ENCODE data around the gene SFMBT1. TPM values are rescaled to one million over a fixed set of nuclear protein-coding genes. Genes with fewer than 3 reads are reported as not detected.

The SFMBT1 gene, protein sequence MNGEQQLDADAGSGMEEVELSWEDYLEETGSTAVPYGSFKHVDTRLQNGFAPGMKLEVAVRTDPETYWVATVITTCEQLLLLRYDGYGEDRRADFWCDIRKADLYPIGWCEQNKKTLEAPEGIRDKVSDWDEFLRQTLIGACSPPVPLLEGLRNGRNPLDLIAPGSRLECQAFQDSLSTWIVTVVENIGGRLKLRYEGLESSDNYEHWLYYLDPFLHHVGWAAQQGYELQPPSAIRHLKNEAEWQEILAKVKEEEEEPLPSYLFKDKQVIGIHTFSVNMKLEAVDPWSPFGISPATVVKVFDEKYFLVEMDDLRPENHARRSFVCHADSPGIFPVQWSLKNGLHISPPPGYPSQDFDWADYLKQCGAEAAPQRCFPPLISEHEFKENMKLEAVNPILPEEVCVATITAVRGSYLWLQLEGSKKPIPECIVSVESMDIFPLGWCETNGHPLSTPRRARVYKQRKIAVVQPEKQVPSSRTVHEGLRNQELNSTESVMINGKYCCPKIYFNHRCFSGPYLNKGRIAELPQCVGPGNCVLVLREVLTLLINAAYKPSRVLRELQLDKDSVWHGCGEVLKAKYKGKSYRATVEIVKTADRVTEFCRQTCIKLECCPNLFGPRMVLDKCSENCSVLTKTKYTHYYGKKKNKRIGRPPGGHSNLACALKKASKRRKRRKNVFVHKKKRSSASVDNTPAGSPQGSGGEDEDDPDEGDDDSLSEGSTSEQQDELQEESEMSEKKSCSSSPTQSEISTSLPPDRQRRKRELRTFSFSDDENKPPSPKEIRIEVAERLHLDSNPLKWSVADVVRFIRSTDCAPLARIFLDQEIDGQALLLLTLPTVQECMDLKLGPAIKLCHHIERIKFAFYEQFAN
- 1 to 10 TPM; 2.3 to 3.7 TPM for polyA plus RNA-seq

DNA sequence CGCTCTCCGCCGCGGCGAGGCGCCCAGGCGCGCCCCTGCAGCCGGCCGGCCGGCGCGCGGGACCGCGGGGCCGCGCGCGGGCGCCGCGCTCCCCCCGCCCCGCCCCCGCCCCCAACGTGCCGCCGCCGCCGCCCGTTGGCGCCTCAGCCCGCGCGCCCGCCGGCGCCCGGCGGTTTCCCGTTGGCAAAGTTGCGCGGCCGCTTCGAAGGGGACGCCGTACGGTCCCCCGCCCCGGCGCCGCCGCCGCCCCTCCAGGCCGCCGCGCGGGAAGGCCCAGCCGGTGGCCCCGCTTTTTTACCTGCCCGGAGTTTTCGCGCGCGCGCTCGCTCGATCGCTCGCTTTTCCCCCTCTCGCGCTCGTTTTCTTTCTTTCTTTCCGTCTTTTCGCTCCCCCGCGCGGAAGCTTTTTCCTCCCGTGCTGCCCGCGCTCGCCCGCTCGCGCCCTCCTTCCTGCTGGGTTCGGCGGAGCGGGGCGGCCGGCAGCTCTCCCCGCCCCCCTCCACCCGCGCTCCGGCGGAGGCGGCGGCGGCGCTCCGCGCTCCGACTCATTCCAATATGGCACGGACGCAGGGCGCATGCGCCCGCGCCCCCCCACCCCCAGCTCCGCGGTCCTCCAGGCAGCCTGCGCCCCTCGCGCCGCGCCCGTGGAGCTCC, at the start of gene SFMBT1:
TSS of gene SFMBT1 (minus strand) at position 556 of the 653 bp plus-strand sequence. CDS start 76,945 bp downstream, outside the sequence.
- H3K27ac ChIP-seq (ENCODE audit: low read depth in 2 of 2, low read length in 1 of 2) = peak within 1 kb of the TSS; percentile 95 to 97

DNA sequence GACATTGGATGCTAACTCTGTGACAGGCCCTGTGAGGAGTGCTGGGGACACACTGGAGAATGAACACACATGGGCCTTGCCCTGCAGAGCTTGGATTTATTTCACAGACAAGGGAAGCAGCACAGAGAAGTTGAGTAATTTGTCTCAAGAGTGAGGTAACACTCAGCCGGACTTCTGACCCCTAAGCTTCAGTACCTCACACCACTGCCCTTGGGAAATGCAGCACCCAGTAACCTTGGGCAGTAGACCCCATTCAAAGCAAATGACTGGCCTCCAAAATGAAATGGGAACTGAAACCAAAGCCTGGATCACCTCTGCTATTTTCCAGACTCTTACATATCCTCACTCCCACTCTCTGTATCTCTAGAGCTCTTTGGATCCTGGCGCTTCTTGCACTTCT, 47.1 kb upstream of the SFMBT1 start:
- WGBS, 2 donors = 92 to 93% methylated on average over 2 of the region's 2 CpGs
- Histone ChIP-seq H3K9me3 (ENCODE audit: control insufficient read depth in 2 of 2, insufficient read depth in 1 of 2, low read depth in 1 of 2, low read length in 1 of 2) (no peaks in the 10 kb centered on the region), H3K4me1 (ENCODE audit: control insufficient read depth in 2 of 2, insufficient read depth in 2 of 2, low read length in 1 of 2) (peaks cover 0 to 10% of the 10 kb centered on the region in 2 donors), H3K27ac (ENCODE audit: low read depth in 2 of 2, low read length in 1 of 2) (no peak overlapping the region), H3K4me3 (ENCODE audit: low read depth in 1 of 2, low read length in 2 of 2) (no peak overlapping the region), H3K36me3 (ENCODE audit: control insufficient read depth in 2 of 2, insufficient read depth in 2 of 2, low read length in 1 of 2) (peaks cover 10 to 22% of the 10 kb centered on the region in 2 donors), H3K27me3 (ENCODE audit: control insufficient read depth in 1 of 2, insufficient read depth in 2 of 2, low read length in 2 of 2) (no peaks in the 10 kb centered on the region)

More for the DNA sequence above, at the start of gene SFMBT1:
- Histone ChIP-seq H3K4me3 (ENCODE audit: low read depth in 1 of 2, low read length in 2 of 2) (peak within 1 kb of the TSS; percentile 83 to 98), H3K4me1 (ENCODE audit: control insufficient read depth in 2 of 2, insufficient read depth in 2 of 2, low read length in 1 of 2) (no peaks in the 10 kb centered on the region), H3K27me3 (ENCODE audit: control insufficient read depth in 1 of 2, insufficient read depth in 2 of 2, low read length in 2 of 2) (no peaks in the 10 kb centered on the region), H3K9me3 (ENCODE audit: control insufficient read depth in 2 of 2, insufficient read depth in 1 of 2, low read depth in 1 of 2, low read length in 1 of 2) (no peaks in the 10 kb centered on the region), H3K36me3 (ENCODE audit: control insufficient read depth in 2 of 2, insufficient read depth in 2 of 2, low read length in 1 of 2) (no peaks in the 10 kb centered on the region)
- 1% methylated on average over 61 to 117 of the region's 117 CpGs for WGBS, 2 donors

DNA sequence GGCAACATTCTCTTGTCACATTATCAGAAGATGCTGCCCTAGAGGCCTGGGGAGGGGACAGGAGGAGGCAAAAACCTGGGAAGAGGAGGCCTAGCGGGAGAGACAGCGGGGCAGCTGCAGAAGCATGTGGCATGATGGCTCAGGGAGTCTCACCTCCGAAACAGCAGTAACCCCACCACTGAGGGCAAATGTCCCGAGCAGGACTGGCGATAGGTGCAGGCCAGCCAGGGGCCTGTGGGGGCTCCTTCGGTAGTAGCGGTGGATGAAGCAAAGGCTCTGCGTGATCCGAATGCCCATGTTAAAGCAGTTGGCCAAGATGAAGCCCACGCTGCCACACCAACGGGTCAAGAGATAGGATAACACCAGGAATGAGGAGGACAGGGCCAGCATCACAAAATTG, 46.3 kb upstream of the SFMBT1 start:
- Histone ChIP-seq H3K4me3 (ENCODE audit: low read depth in 1 of 2, low read length in 2 of 2) (no peak overlapping the region), H3K27ac (ENCODE audit: low read depth in 2 of 2, low read length in 1 of 2) (no peak overlapping the region), H3K36me3 (ENCODE audit: control insufficient read depth in 2 of 2, insufficient read depth in 2 of 2, low read length in 1 of 2) (peaks cover 10 to 24% of the 10 kb centered on the region in 2 donors), H3K27me3 (ENCODE audit: control insufficient read depth in 1 of 2, insufficient read depth in 2 of 2, low read length in 2 of 2) (no peaks in the 10 kb centered on the region), H3K9me3 (ENCODE audit: control insufficient read depth in 2 of 2, insufficient read depth in 1 of 2, low read depth in 1 of 2, low read length in 1 of 2) (no peaks in the 10 kb centered on the region), H3K4me1 (ENCODE audit: control insufficient read depth in 2 of 2, insufficient read depth in 2 of 2, low read length in 1 of 2) (peaks cover 0 to 10% of the 10 kb centered on the region in 2 donors)
- 97% methylated on average over 11 of the region's 11 CpGs for WGBS, 2 donors

DNA sequence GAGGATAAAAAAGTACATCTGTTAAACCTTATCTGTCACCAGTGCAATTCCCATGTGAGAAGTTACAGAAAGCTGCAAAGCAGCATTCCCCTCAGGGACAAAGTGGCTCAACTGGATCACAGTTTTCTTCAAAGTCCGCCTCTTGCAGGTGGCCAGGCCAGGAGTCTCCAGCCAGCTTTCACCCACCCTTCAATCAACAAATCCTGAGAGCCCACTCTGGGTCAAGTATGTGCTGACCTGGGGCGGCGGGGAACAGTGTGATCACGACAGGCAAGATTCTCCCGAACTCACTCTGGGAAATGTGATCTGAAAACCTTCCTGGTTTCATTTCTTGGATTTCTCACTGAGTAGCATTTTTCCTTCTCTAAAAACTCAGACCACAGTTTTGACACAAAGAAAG, 45.1 kb upstream of the SFMBT1 start:
- H3K4me1 ChIP-seq (ENCODE audit: control insufficient read depth in 2 of 2, insufficient read depth in 2 of 2, low read length in 1 of 2) = peaks cover 0 to 10% of the 10 kb centered on the region in 2 donors
- no peak overlapping the region for H3K4me3 ChIP-seq (ENCODE audit: low read depth in 1 of 2, low read length in 2 of 2)
- no peak overlapping the region for H3K27ac ChIP-seq (ENCODE audit: low read depth in 2 of 2, low read length in 1 of 2)
- peaks cover 10 to 24% of the 10 kb centered on the region in 2 donors for H3K36me3 ChIP-seq (ENCODE audit: control insufficient read depth in 2 of 2, insufficient read depth in 2 of 2, low read length in 1 of 2)
- no peaks in the 10 kb centered on the region for H3K27me3 ChIP-seq (ENCODE audit: control insufficient read depth in 1 of 2, insufficient read depth in 2 of 2, low read length in 2 of 2)
- 86% methylated on average over 5 of the region's 5 CpGs for WGBS, 2 donors
- H3K9me3 ChIP-seq (ENCODE audit: control insufficient read depth in 2 of 2, insufficient read depth in 1 of 2, low read depth in 1 of 2, low read length in 1 of 2) = no peaks in the 10 kb centered on the region

DNA sequence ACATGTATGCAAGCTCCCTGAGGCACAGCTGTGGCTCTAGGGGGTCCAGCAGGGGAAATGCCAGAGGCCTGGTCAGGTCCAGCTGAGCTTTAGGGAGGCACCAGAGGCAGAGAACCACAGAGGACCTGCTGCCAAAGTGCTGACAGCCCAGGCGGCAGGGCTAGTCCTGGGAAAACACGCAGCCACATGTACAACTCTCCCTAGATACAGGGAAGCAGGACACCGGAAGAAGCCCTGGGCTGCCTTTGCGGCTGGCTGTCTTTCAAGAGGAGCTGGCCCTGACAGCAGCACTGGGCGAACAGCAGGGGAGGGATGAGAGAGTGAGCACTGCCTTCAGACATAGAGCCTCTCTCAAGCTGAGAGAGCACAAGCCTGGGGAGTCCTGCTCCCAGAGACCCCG, 43.6 kb upstream of the SFMBT1 start:
- 56 to 76% methylated on average over 6 of the region's 6 CpGs for WGBS, 2 donors
- H3K9me3 ChIP-seq (ENCODE audit: control insufficient read depth in 2 of 2, insufficient read depth in 1 of 2, low read depth in 1 of 2, low read length in 1 of 2) = no peaks in the 10 kb centered on the region
- H3K36me3 ChIP-seq (ENCODE audit: control insufficient read depth in 2 of 2, insufficient read depth in 2 of 2, low read length in 1 of 2) = peaks cover 10 to 22% of the 10 kb centered on the region in 2 donors
- peaks cover 0 to 10% of the 10 kb centered on the region in 2 donors for H3K4me1 ChIP-seq (ENCODE audit: control insufficient read depth in 2 of 2, insufficient read depth in 2 of 2, low read length in 1 of 2)
- no peak overlapping the region for H3K4me3 ChIP-seq (ENCODE audit: low read depth in 1 of 2, low read length in 2 of 2)
- no peaks in the 10 kb centered on the region for H3K27me3 ChIP-seq (ENCODE audit: control insufficient read depth in 1 of 2, insufficient read depth in 2 of 2, low read length in 2 of 2)
- H3K27ac ChIP-seq (ENCODE audit: low read depth in 2 of 2, low read length in 1 of 2) = peak overlapping the region in 1 of 2 donors; percentile 14

DNA sequence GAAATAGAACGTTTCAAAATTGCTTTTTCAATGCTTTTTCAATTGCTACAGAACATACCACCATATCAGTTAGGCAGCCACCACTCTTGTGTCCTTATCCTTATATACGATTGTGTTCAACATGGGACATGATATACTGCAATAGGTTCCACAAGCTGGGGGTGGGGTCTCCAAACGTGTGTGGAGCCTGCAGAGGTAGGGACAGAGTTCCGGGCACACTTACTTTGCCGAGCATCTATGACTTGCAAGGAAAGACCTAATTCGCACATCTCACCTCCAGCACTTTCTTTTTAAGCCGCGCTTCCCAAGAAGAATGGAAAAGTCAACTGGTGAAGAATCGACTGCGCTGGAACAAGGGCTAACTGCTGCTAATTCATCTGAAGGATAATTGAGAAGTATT, 39.6 kb upstream of the SFMBT1 start:
- no peaks in the 10 kb centered on the region for H3K27me3 ChIP-seq (ENCODE audit: control insufficient read depth in 1 of 2, insufficient read depth in 2 of 2, low read length in 2 of 2)
- peaks cover 0 to 8% of the 10 kb centered on the region in 2 donors for H3K36me3 ChIP-seq (ENCODE audit: control insufficient read depth in 2 of 2, insufficient read depth in 2 of 2, low read length in 1 of 2)
- H3K4me1 ChIP-seq (ENCODE audit: control insufficient read depth in 2 of 2, insufficient read depth in 2 of 2, low read length in 1 of 2) = peaks cover 5 to 10% of the 10 kb centered on the region in 2 donors
- H3K9me3 ChIP-seq (ENCODE audit: control insufficient read depth in 2 of 2, insufficient read depth in 1 of 2, low read depth in 1 of 2, low read length in 1 of 2) = no peaks in the 10 kb centered on the region
- WGBS, 2 donors = 85 to 86% methylated on average over 10 of the region's 10 CpGs
- H3K27ac ChIP-seq (ENCODE audit: low read depth in 2 of 2, low read length in 1 of 2) = no peak overlapping the region
- H3K4me3 ChIP-seq (ENCODE audit: low read depth in 1 of 2, low read length in 2 of 2) = no peak overlapping the region

DNA sequence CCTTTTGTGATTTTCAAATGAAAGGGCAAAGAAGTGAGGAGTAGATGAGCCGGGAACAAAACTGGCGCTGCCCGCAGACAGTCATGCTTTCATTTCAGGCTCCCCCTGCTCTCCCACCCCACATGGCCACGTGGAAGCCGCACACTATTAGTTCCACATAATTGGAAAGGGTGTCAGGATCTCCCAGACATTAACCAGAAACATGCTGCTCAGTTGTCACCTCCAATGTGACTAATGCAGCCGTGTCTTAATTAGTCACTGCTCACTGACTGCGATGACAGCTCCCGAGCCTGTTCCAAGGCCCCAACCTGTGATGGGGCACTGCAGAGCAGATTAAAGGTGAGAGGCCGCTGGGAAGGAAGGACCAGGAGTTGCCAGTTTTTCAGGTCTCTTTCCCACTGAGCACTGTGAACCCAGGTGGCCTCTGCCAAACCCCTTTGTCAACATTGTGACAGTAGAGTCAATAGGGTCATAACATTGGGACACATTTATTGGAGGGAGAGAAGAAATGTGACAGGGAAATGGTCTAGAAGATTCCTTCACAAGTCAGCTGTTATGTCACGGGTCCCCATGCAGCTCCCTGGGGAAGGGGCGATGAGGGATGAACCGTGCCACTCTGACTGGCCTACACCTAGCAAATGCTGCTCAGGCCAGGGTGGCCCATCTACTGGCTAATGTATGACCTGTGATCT, 38.6 kb upstream of the SFMBT1 start:
- H3K9me3 ChIP-seq (ENCODE audit: control insufficient read depth in 2 of 2, insufficient read depth in 1 of 2, low read depth in 1 of 2, low read length in 1 of 2) = no peaks in the 10 kb centered on the region
- peaks cover 0 to 2% of the 10 kb centered on the region in 2 donors for H3K36me3 ChIP-seq (ENCODE audit: control insufficient read depth in 2 of 2, insufficient read depth in 2 of 2, low read length in 1 of 2)
- H3K27me3 ChIP-seq (ENCODE audit: control insufficient read depth in 1 of 2, insufficient read depth in 2 of 2, low read length in 2 of 2) = no peaks in the 10 kb centered on the region
- peaks cover under 1 to 5% of the 10 kb centered on the region in 2 donors for H3K4me1 ChIP-seq (ENCODE audit: control insufficient read depth in 2 of 2, insufficient read depth in 2 of 2, low read length in 1 of 2)
- 60 to 69% methylated on average over 12 of the region's 12 CpGs for WGBS, 2 donors
- peak overlapping the region; percentile 14 to 66 for H3K27ac ChIP-seq (ENCODE audit: low read depth in 2 of 2, low read length in 1 of 2)
- no peak overlapping the region for H3K4me3 ChIP-seq (ENCODE audit: low read depth in 1 of 2, low read length in 2 of 2)

DNA sequence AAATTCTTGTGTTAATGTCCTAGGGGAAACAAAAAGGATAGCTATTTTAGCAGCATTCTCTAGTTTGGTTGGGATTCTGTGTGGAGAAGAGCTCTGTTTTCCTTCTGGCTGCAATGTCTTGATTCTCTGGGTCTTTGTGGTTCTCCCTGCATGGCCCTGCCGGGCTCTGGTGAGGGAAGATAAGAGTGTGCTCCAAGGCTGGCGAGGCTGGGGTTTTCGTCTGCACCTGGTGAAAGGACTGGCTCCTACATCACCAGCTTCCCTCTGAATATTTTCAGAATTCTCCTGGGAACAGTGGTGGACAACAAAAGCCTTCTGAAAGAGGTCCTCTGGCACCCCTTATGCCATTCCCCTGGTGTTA, 38.1 kb upstream of the SFMBT1 start:
- WGBS, 2 donors = 54 to 58% methylated on average over 3 of the region's 3 CpGs
- H3K4me1 ChIP-seq (ENCODE audit: control insufficient read depth in 2 of 2, insufficient read depth in 2 of 2, low read length in 1 of 2) = peaks cover 0 to 5% of the 10 kb centered on the region in 2 donors
- peaks cover 0 to 2% of the 10 kb centered on the region in 2 donors for H3K36me3 ChIP-seq (ENCODE audit: control insufficient read depth in 2 of 2, insufficient read depth in 2 of 2, low read length in 1 of 2)
- H3K4me3 ChIP-seq (ENCODE audit: low read depth in 1 of 2, low read length in 2 of 2) = no peak overlapping the region
- no peaks in the 10 kb centered on the region for H3K9me3 ChIP-seq (ENCODE audit: control insufficient read depth in 2 of 2, insufficient read depth in 1 of 2, low read depth in 1 of 2, low read length in 1 of 2)
- peak overlapping the region in 1 of 2 donors; percentile 34 for H3K27ac ChIP-seq (ENCODE audit: low read depth in 2 of 2, low read length in 1 of 2)
- no peaks in the 10 kb centered on the region for H3K27me3 ChIP-seq (ENCODE audit: control insufficient read depth in 1 of 2, insufficient read depth in 2 of 2, low read length in 2 of 2)

DNA sequence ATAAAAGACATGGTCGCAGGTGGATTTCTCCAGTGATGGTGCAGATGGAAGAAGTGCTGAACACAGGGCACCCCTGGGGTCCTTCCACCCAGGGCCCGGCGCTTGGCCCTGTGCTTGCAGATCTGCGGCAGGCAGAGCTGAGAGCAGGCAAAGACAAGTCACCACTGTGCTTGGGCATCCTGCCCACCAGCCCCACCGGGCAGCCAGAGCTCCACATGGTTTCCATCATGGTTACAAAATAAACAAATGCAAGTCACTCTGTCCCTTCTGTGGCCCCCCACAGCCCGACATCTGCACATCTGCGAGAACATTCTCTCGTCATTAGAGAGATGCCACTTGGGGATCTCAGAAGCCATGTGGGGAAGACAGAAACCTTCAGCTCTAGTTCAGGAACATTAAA, 37.6 kb upstream of the SFMBT1 start:
- peaks cover 0 to 5% of the 10 kb centered on the region in 2 donors for H3K4me1 ChIP-seq (ENCODE audit: control insufficient read depth in 2 of 2, insufficient read depth in 2 of 2, low read length in 1 of 2)
- H3K4me3 ChIP-seq (ENCODE audit: low read depth in 1 of 2, low read length in 2 of 2) = no peak overlapping the region
- H3K9me3 ChIP-seq (ENCODE audit: control insufficient read depth in 2 of 2, insufficient read depth in 1 of 2, low read depth in 1 of 2, low read length in 1 of 2) = no peaks in the 10 kb centered on the region
- H3K36me3 ChIP-seq (ENCODE audit: control insufficient read depth in 2 of 2, insufficient read depth in 2 of 2, low read length in 1 of 2) = peaks cover 0 to 2% of the 10 kb centered on the region in 2 donors
- H3K27ac ChIP-seq (ENCODE audit: low read depth in 2 of 2, low read length in 1 of 2) = no peak overlapping the region
- H3K27me3 ChIP-seq (ENCODE audit: control insufficient read depth in 1 of 2, insufficient read depth in 2 of 2, low read length in 2 of 2) = no peaks in the 10 kb centered on the region
- WGBS, 2 donors = 40 to 58% methylated on average over 8 of the region's 8 CpGs

All from esophagus (tissue), 2 donors.